Activated CD4-positive, alpha-beta T cell treated with anti-CD3 and anti-CD28 coated beads for 24 hours (primary cell): ENCODE measurements around the gene CDH6.
"Not testable (repeated sequence)": the region's sequence is repeated elsewhere in the genome, so short reads cannot be mapped to it uniquely, and the experiment has no call there.

Source experiments
- DNase-seq, 2 donors: peaks; one replicate each; pipeline ENCODE4 v3.0.0-alpha.2; 2020; ENCODE audit warnings: low read depth in 2 of 2

CDH6 gene

DNA sequence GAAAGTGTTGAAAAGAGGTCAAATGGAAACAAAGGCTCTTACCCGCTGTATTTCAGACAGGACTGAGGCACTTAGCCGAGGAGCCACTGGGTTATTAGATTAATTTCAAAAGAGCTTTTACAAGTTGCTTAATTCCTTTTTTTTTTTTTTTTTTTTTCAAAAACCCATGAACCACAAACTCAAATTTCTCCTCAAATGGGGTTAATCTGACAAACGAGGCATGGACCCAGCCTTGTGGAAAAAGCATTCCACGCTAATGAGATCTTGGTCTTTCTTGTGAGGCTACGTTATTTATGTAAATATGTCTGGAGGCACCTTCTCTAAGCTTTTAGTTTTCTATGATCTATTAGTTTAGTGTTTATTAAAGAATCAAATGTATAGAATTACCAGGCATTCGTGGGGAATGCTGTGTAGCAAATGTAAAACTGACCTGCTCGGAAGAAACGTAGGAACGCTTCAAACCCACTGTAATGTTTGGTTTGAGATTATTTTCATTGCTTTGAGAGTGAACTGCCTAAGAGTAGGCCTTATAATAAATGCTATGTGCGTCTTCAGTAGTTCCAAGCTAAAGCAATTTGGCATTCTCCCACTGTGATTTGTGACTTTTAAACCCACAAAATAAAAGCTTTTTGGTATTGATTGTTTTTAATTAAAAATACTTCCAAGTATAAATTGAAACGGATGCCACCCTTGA lies 134.7 kb downstream of the CDH6 start:
- DNase-seq: no peak

- DNase-seq: no peak
Observed at GRCh38 chr5:31329715-31330114, 136.2 kb downstream of the CDH6 start.

- DNase-seq: no peak
Observed at GRCh38 chr5:31332160-31332559, 138.7 kb downstream of the CDH6 start.

DNA sequence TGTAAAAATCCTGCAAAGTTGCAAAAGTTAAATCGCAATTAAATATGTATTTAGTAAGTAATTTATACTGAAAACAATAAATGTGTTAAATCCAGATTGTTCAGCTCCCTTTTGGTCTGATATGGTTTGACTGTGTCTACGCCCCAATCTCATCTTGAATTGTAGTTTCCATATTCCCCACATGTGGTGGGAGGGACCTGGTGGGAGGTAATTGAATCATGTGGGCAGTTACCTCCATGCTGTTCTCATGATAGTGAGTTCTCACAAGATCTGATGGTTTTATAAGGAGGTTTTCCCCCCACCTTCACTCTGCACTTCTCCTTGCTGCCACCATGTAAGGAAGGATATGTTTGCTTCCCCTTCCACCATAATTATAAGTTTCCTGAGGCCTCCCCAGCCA lies 140.0 kb downstream of the CDH6 start:
- DNase-seq: no peak

- DNase-seq: no peak
Observed at GRCh38 chr5:31334061-31334860, 140.8 kb downstream of the CDH6 start.

- DNase-seq: no peak
Observed at GRCh38 chr5:31335456-31335855, 142.0 kb downstream of the CDH6 start.

DNA sequence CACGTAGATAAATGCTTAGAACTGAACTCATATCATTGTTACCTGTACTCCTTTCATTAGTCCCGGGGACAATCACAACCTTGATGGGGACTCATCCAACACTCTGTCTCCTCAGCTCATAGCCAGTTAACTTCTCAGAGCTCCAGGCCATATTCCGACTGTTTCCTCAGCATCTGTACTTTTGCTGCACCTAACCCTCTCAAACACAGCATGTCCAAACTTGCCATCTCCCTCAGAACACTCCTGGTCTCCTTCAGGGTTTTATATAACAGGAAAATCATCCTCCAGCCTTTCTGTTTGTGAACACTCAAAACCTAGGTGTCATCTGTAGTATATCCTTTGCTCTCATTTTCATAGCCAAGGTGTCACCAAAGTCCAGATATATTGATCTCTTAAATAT lies 150.5 kb downstream of the CDH6 start:
- DNase-seq: no peak

DNA sequence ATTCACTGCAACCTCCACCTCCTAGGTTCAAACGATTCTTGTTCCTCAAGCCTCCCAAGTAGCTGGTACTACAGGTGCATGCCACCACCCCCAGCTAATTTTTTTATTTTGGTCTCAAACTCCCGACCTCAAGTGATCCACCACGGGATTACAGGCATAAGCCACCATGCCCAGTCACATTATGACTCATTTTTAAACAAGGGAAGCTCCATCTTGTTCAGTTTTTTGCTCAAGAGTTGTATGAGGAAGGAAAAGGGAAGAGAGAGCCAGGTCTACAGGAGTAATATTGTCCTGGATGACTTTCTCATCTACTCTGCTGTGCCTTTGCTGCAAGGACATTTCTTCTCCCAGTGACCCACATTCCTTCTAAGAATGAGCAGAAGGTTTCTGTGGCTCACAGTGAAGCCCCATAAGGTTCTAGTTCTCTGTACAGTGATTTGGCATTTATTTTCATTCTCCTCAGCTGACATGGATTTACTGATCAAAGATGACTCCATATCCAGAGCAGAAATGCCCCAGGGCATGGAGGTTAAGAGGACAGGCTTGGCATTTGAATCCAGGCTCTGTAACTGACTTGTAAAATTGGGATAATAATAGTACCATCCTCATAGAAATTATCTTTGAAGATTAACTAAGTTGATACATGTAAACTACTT lies 153.5 kb downstream of the CDH6 start:
- DNase-seq: no peak

- no peak for DNase-seq
Observed at GRCh38 chr5:31347552-31347905, 154.0 kb downstream of the CDH6 start.

GRCh38 chr5:31350395-31350794 lies 156.9 kb downstream of the CDH6 start:
- DNase-seq: no peak

- no peak for DNase-seq
Observed at GRCh38 chr5:31355337-31355736, 161.9 kb downstream of the CDH6 start.

DNA sequence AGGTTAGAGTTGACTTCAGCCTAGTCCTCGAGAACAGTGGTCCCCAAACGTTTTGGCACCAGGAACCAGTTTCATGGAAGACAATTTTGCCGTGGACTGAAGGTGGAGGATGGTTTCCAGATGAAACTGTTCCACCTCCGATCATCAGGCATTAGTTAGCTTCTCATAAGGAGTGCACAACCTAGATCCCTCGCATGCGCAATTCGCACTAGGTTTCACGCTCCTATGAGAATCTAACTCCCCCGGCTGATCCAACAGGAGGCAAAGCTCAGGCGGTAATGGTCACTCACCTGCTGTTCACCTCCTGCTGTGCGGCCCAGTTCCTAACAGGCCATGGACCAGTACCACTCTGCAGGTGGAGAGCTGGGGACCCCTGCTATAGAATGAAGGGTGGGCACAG lies 163.6 kb downstream of the CDH6 start:
- no peak for DNase-seq

DNA sequence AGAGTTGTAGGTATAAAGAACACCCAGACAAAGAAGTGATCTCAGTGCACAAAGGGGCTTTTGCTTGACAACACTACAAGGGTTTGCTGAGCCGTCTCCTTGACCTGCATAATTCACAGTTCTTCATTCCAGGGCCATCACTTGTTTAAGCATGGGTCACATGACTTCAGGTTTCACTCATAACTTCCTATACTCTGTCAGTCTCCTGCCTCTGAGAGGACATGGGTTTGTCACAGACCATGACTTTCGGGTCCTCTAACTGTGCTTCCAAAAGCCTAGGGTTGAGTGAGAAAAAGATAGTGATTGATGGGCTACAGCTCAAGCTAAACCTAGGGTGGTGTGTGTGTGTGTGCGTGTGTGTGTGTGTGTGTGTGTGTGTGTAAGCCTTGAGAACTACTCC lies 166.4 kb downstream of the CDH6 start:
- no peak for DNase-seq

DNA sequence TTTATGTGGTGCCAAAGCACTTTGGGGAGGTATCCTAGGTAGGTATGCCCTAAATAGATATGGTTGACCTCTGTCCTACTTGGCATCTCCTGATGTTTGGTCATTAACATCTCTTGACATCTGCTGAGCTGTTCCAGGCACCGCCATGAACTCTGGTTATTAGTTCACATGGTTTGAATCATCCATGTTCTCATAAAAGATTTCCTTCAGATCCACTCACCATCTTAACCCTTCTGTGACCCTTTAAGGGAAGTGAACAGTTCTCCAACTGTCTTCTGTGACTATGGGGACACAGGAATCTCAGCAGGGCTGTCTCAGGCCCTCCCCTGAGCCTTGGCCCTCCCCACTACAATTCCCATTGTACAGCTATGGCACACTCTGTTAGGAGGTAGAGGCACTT lies 167.7 kb downstream of the CDH6 start:
- no peak for DNase-seq

DNA sequence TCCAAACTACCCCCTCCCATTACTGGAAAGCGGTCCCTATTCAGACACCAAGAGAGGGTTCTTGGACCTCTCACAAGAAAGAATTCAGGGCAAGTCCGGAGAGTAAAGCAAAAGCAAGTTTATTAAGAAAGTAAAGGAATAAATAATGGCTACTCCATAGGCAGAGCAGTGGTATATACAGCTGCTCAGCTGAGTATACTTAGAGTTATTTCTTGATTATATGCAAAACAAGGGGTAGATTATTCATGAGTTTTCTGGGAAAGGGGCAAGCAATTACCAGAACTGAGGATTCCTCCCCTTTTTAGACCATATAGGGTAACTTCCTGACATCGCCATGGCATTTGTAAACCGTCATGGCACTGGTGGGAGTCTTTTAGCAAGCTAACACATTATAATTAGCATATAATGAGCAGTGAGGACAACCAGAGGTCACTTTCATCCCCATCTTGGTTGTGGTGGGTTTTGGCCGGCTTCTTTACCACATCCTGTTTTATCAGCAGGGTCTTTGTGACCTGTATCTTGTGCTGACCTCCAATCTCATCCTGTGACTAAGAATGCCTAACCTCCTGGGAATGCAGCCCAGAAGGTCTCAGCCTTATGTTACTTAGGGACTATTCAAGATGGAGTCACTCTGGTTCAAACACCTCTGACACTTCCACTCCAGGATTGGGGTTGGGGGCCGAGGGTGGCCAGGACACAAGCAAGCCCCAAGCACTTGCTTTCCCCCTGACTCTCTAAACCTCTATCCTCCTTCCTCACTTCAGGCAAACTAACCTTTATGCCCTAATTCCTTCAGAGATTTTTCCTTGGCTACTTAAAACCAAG lies 168.4 kb downstream of the CDH6 start:
- DNase-seq: not testable (repeated sequence)

DNA sequence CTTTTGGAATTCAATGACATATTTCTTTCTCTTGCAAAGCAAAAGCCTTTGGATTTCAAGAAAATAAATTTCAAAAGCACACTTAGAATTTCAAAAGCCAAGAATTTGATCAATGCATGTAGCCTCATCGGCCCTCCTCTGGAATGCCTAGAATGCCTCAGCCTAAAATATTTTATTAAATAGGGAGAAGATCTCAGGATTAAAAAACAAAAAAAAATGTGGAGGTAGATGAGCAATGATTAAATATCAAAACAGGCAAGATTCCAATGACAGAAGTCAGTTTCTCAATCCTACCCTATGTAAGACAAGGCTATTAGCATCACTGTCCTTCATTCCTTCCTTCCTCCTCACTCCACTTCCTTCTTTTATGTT lies 169.0 kb downstream of the CDH6 start:
- DNase-seq: no peak

DNA sequence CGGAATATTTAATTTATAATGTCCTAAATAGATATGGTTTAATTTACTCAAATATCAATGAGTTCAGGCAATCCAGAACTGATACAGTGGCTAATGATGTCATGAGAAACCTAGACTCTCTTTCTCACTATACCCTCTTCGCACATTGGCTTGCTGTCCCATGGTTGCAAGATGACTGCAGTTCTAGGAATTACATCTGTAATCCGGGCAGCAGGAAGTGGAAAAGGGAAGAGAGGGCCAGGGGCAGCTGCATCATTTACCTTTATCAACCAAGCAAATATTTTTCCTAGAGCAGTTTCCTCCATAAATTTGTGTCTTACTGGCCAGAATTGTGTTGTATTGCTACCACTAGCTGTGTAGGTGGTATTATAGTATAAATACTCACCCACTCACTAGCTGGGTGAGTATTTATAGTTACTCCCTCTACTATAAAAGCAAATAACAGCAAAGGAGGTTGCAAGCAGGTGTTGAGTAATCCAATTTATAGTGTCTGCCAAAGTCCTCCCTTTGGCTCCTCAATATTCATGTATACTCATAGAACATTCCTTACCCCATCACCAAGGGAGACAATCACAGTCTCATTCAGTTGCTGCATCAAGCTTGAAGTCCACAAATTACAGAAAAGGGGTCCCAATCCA lies 169.6 kb downstream of the CDH6 start:
- no peak for DNase-seq

DNA sequence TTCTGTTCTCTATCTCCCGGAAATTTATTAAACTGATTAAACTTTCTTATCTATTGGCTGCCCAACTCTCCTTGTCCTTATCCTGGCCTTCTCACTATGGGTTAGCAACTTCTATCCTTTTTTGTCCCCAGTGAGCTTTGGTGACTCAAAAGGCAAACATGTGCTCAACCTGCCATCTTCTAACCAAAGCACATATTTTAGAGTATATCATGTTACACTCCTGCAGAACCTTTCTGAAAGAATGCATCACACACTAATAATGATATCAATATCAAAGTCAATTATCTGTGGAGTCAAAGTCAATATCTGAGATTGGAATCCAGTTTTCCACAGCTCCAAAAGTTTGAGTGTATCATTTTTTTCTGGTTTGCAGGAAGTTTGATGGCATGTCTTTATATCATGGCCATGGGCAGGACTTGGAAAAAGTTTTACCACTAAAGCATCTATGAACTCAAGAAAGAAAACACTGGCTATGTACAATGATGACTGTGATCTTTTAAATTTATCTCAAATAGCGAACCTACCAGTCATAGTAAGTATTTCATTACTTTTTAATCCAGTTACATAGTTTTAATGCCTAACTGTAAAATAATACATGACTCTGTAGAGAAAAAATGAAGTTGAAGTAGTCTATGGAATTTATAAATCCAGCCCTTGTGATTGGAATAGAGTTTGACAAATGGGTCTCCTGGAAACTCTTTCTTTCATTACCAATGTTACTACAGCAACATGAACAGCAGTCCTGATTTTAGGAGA lies 171.6 kb downstream of the CDH6 start:
- no peak for DNase-seq

GRCh38 chr5:31365776-31366175 lies 172.3 kb downstream of the CDH6 start:
- no peak for DNase-seq

- no peak for DNase-seq
Observed at GRCh38 chr5:31366941-31367340, 173.5 kb downstream of the CDH6 start.

DNA sequence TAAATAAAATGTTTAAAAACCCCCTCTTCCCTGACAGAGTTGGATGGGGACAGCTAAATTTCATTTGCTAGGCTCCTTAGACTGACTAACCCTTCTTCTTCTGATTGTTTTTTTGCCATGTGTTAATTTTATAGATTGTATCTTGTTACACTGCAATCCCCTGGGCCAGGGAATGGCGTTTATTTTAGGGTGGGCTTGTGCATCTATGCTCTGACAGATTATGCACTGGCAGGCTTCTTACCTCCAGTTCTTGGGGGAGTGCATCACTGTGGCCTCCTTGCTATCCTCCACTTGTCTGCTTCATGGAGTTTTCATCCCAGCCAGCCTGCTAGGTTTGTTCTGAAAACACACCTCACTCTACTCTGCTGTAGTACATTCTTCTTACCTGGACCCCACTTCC lies 178.6 kb downstream of the CDH6 start:
- no peak for DNase-seq
